Lower leg skin (tissue), 4 donors: Measurements from ENCODE around the gene ZNF138. TPM values are rescaled to one million over a fixed set of nuclear protein-coding genes. Genes with fewer than 3 reads are reported as not detected.
A peak's percentile ranks its signal among the peaks of the same experiment; 100 is the strongest.

Experiments
- DNase-seq, 2 donors: peaks; one replicate each; pipeline ENCODE4 v3.0.0-alpha.2; 2019; ENCODE audit warnings: low spot score in 2 of 2
- H3K4me3 ChIP-seq: fragments of 200-600 bp; sonication (generic); 2 replicates; pipeline ENCODE4 v1.5.1; 2017; ENCODE audit warnings: mild to moderate bottlenecking, low read depth; ENCODE audit not compliant: poor library complexity, severe bottlenecking
- CTCF ChIP-seq, 3 donors: fragments of 450-650 bp; IDR thresholded peaks; one replicate each; pipeline ENCODE4 v1.5.1; 2016; ENCODE audit warnings: antibody characterized with exemption in 3 of 3, mild to moderate bottlenecking in 3 of 3, moderate library complexity in 2 of 3
- POLR2A ChIP-seq, 2 donors: fragments of 450-650 bp; IDR thresholded peaks; one replicate each; pipeline ENCODE4 v1.6.1; 2016 to 2017; ENCODE audit warnings: antibody characterized with exemption in 2 of 2, mild to moderate bottlenecking in 1 of 2, moderate library complexity in 1 of 2
- WGBS, 2 donors: methylation state at CpG; one replicate each; pipeline ENCODE4 v1.1.5; 2018; 5-methylcytosine and 5-hydroxymethylcytosine counted together
- intact Hi-C: fragments of 100-400 bp; cut with DNase I; formaldehyde crosslinking; loops from one replicate; pipeline ENCODE4 v1.15.0; 2023; ENCODE audit warnings: low total_unique reads
- total RNA-seq, 4 donors: library from RNA; depleted of rRNA; stranded (reverse); fragments of >200 nt; gene quantifications; one replicate each; pipeline ENCODE4 v1.1.0, GENCODE V29; 2016

Gene ZNF138
- total RNA-seq, 4 donors from 2014 or later = 21.8 to 36.0 (median 25.2) TPM

DNA sequence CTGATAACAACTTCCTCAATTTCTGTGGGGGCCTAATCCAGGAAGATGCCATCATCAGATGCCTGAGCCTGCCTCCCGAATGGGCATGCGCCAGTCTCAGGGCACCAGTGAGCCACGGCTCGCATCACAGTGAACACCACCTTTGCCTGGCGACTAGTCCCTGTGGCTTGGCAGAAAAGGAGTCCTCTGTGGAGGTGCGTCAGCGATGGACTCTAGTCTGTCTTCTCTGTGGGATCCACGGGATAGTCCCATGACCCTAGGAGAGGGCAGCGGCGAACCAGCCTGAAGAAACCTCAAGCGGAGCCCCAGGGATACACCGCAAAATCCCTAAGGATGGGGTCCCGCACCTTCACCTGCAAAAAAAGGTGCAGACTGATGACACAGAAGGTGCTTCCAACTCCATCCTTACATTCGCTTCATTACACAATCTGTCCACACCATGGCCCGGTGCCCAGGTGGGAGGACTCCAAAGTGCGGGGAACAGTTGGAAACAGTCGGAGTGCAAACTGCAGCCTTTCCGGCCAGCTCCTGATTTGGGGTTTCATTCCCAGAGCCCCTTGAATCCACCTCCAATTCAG is 73.7 kb downstream of the ZNF138 start:
- no peak overlapping the region for H3K4me3 ChIP-seq
- DNase-seq = no peak
- no peak for TF ChIP-seq POLR2A (IDR thresholded peaks at IDR 0.05)
- no peak for TF ChIP-seq CTCF (IDR thresholded peaks at IDR 0.05)
- WGBS, 2 donors = 87 to 95% methylated on average over 18 of the region's 18 CpGs
- intact Hi-C loops = no loop called here

DNA sequence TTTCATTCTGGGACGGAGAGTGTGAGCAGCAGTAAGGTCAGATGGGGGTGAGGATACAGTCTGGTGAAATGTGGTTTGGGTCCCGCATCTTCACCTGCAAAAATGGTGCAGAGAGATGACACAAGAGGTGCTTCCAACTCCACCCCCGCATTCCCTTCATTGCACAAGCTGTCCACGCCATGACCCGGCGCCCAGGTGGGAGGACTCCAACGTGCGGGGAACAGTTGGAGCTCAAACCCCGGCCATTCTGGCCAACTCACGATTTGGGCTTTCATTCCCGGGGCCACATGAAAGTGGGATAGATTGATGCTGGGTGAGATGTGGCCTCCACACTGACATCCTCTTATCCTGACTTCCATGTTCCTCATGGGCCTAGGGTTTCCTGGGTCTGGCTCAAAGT is 74.3 kb downstream of the ZNF138 start:
- intact Hi-C loops = no loop called here
- TF ChIP-seq POLR2A (IDR thresholded peaks at IDR 0.05) (no peak), CTCF (IDR thresholded peaks at IDR 0.05) (no peak)
- 94 to 95% methylated on average over 11 of the region's 11 CpGs for WGBS, 2 donors
- no peak for DNase-seq
- H3K4me3 ChIP-seq = no peak overlapping the region

- intact Hi-C loops = no loop called here
- WGBS, 2 donors = 80 to 82% methylated on average over 8 of the region's 8 CpGs
- DNase-seq = peak in 1 of 2 donors; percentile 58
- H3K4me3 ChIP-seq = no peak overlapping the region
- TF ChIP-seq CTCF (IDR thresholded peaks at IDR 0.05) (no peak), POLR2A (IDR thresholded peaks at IDR 0.05) (no peak)
These were observed 75.0 kb downstream of the ZNF138 start for GRCh38 chr7:64869121-64869725.

DNA sequence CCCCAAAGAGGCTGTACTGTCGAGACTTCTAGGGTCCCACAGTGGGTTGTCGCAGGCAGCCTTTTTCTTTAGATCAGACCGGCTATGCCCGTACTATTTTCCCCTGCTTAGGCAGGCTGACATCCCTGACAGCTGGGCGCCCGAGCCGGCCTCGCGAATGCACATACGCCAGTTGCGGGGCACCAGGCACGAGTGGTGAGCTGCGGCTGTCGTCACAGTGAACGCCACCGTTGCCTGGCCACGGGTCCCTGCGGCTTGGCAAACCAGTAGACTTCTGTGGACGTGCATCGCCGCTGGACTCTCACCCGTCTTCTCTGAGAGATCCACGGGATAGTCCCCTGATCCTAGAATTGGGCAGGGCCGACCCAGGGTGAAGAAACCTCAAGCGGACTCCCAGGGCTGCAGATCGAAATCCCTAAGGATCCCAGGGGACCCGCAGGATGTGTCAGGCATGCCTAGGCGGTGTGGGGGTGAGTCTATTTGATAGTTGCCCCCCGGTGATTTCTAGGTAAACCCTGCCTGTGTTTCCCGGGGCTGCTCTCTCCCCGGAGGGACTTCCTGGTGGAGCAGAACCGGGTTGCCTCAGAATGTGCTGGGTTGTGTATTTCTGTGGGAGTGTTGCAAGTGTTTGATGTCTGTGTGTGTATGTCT is 75.8 kb downstream of the ZNF138 start:
- WGBS, 2 donors = 93 to 95% methylated on average over 30 to 32 of the region's 32 CpGs
- H3K4me3 ChIP-seq = no peak overlapping the region
- no peak for TF ChIP-seq POLR2A (IDR thresholded peaks at IDR 0.05)
- TF ChIP-seq CTCF (IDR thresholded peaks at IDR 0.05) = no peak
- DNase-seq = peak in 1 of 2 donors; percentile 76
- intact Hi-C loops = no loop called here

DNA sequence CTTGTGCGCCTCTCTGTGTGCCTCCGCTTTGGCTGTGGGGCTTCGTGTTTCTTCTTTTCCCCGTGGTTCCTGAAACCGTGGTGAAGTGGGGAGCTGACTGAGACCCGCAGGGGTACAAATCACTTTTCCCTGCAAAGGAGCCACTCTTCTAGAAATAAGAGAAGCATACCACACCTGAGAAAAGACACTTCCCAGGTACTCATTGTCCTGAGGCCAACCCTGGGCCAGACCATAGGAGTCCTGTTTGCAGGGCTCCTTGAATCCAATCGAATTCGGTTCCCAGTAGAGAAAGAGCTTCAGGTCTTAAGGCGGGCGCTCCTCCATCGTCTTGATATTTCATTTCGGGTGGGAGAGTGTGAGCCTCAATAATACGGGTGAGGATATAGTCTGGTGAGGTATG is 76.4 kb downstream of the ZNF138 start:
- WGBS, 2 donors = 96 to 97% methylated on average over 13 of the region's 13 CpGs
- no peak overlapping the region for H3K4me3 ChIP-seq
- intact Hi-C loops = no loop called here
- DNase-seq = peak in 1 of 2 donors; percentile 67
- TF ChIP-seq POLR2A (IDR thresholded peaks at IDR 0.05) (no peak), CTCF (IDR thresholded peaks at IDR 0.05) (no peak)
